ENCODE results near the gene ABCA13.

DNA sequence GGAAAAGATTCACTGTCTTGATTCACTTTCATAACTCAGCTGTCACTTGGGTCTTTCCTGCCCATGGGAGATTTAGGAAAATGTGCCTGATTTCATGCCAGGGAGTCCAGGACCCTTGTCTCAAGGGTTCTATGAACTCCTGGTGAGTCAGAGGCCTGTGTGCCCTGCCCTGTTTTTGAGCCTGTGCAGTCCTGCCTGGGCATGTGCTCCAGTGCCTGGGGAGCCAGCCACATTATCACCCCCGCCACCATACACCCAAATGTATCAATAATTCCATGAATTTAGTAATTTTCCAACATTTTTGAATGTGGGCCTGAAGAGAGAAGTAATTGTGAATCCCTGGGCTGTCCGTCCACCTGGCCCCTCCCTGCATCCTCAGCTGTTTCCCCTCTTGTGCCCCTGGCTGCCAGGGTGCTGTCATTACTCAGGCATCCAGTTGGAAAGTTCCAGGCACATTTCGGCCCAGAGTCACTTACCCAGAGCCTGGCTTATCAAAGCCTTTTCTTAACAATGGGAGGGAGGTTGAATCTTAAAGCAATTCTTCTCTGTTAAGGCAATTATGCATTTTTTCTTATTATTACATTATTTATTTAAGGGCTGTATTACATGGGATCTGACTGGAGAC is 465.2 kb downstream of the ABCA13 start:
- TF ChIP-seq, protein P1, sequence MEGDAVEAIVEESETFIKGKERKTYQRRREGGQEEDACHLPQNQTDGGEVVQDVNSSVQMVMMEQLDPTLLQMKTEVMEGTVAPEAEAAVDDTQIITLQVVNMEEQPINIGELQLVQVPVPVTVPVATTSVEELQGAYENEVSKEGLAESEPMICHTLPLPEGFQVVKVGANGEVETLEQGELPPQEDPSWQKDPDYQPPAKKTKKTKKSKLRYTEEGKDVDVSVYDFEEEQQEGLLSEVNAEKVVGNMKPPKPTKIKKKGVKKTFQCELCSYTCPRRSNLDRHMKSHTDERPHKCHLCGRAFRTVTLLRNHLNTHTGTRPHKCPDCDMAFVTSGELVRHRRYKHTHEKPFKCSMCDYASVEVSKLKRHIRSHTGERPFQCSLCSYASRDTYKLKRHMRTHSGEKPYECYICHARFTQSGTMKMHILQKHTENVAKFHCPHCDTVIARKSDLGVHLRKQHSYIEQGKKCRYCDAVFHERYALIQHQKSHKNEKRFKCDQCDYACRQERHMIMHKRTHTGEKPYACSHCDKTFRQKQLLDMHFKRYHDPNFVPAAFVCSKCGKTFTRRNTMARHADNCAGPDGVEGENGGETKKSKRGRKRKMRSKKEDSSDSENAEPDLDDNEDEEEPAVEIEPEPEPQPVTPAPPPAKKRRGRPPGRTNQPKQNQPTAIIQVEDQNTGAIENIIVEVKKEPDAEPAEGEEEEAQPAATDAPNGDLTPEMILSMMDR (IDR thresholded peaks at IDR 0.05) = no peak
- TF ChIP-seq POLR2A (IDR thresholded peaks at IDR 0.05) (no peak), POLR2AphosphoS5 (IDR thresholded peaks at IDR 0.05) (no peak), EP300 (IDR thresholded peaks at IDR 0.05) (no peak)

All from gastroesophageal sphincter (tissue), 3 donors.